ENCODE results near the gene MINDY4.

MINDY4 gene

DNA sequence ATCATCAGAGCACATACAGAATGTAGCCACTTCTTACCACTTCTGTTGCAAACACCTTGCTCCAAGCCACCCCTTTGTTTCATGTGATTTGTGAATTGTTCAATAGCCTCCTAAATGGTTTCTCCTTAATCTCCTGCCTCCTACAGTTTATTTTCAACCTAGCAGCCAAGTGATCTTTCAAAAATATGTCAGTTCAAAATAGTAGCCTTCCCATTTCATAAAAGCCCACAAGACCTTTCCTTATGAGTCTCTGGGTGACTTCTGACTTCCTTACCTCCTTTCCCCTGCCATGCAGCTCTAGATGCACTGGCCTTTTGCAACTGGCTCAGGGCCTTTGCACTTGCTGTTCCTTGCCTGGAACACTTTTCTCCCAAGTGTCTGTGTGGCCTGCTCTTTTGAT, 4.8 kb downstream of the MINDY4 start:
- DNase-seq (ENCODE audit: low spot score): no peak

- DNase-seq (ENCODE audit: low spot score): no peak
These were observed 5.8 kb downstream of the MINDY4 start for GRCh38 chr7:30776971-30777370.

GRCh38 chr7:30778255-30779025, 7.2 kb downstream of the MINDY4 start:
- DNase-seq (ENCODE audit: low spot score): no peak

DNA sequence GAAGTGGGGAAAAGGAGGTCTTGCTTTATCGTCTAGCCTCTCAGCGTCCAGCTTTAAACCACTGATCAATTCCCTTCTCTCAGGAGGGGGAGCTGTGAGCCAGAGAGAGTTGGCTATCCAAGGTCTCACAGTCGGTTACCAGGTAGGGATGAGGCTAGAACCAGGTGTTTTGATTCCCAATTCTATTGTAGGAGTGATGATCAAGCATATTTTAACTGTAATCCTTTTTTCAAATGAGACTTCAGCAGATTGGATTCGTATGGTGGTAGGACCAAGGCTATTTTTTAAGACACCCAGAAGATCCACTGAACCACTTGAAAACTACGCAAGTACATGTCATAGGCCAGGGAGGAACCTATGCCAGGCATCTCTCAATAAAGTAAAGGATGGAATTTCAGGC, 8.4 kb downstream of the MINDY4 start:
- no peak for DNase-seq (ENCODE audit: low spot score)

DNA sequence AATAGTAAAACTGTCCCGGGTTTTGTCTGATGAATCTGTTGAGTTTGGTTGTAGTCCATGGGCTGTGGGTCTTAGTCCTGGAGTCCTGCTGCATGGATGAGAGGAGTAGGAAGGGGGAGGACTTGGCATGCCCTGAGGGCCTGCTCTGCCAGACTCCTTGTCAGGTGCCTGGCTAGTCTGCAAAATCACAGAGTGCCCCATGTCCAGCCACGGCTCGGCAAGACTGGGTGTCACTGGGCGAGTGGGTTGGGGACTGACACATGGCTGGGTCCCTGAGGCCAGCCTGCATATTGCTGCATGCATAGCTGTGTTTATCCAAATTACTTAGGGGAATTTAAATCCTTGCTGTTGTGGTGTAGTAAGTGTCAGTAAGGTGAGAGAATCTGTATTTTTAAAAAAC, 9.7 kb downstream of the MINDY4 start:
- DNase-seq (ENCODE audit: low spot score): no peak

- DNase-seq (ENCODE audit: low spot score): no peak
These were observed 11.5 kb downstream of the MINDY4 start for GRCh38 chr7:30782690-30783089.

DNA sequence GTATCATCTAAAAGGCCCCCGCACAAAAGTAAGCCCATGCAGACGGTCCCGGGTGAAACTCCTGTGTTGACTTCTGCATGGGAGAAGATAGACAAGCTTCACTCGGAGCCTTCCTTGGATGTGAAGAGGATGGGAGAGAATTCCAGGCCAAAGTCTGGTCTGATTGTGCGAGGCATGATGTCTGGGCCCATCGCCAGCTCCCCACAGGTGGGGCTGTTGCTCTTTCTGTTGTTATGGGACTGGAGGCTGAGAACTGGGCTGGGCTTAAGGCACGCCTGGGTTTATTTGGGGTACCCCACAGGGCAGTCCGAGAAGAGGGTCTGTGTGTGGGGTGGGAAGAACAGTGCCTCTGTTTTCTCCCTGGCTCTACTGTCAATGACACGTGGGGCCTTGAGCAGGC, 14.6 kb downstream of the MINDY4 start:
- no peak for DNase-seq (ENCODE audit: low spot score)

DNA sequence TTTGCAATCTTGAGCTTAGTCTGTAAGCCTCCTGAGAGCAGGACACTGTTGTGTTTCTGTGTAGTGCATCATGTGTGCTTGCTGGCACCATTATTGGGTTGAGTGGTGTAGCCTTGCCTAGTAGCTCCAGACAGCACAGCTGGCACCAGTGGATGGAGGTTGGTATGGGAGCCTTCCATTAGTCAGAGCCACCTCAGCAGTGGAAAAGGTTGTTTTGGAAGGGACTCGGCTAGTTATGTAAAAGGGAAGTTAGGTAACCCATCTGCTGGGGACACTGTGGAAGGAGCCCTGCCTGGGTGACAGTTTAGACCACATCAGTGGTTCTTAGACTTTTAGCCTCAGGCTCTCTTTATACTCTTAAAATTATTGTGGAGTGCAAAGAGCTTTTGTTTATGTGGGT, 16.3 kb downstream of the MINDY4 start:
- no peak for DNase-seq (ENCODE audit: low spot score)

- DNase-seq (ENCODE audit: low spot score): no peak
These were observed 17.6 kb downstream of the MINDY4 start for GRCh38 chr7:30788640-30789333.

DNA sequence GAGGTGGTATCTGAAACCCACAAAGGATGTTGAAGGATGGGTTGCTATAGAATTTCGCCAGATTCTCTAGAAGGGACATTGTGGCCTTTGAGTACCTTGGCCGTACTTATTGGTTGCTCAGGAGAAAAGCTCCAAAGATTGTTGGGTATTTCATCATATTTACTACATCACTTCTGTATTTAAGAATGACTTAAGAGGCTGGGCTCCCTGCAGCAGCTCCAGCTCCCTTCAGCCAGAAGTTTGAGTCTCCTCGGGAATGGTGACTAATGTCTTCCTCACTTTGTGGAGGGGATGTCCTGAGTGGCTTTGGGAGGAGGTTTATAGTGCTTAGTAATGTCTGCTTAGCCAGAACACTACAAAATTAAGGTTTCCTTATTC, 18.1 kb downstream of the MINDY4 start:
- DNase-seq (ENCODE audit: low spot score): peak; percentile 84

DNA sequence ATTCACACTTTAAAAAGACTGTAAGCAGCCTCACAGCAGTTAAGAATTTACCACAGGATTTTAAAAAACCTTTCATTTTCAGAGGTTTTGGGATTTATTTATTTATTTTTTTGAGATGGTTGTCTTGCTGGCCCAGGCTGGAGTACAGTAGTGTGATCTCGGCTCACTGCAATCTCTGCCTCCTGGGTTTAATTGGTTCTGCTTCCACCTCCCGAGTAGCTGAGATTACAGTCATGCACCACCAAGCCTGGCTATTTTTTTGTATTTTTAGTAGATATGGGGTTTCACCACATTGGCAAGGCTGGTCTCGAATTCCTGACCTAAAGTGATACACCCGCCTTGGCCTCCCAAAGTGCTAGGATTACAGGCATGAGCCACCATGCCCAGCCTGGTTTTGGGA, 19.1 kb downstream of the MINDY4 start:
- DNase-seq (ENCODE audit: low spot score): no peak

- DNase-seq (ENCODE audit: low spot score): no peak
These were observed 19.9 kb downstream of the MINDY4 start for GRCh38 chr7:30791114-30791513.

DNA sequence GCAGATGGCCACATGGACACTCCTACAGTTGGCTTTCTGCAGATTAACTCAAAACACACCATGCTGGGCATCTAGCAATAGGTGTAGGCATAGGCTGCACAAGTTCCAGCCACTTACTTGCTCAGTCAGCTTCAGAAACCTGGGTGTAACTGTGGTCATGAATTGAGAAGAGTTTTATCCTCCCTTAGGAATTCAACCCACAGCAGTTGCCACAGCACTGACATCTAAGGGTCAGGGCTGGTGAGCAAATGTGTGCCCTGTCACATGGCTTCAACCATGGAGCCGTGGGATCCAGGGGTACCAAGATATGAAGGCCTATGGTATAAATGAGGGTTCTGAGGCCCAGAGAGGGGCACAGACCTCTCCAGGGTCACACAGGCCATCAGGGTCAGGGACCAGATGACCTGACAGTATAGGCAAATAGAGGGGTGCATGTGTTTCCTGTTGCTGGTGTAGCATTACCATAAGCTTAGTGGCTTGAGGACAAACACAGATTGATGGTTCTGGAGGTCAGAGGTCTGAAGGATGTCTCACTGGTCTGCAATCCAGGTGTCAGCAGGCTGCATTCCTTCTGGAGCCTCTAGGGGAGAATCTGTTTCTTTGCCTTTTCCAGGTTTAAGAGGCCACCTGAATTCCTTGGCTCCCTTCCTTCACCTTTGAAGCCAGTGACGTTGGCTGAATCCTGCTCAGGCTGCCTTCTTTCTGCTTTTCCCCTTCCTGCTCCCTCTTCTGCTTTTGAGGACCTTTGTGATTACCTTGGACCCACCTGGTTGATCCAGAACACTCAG, 24.1 kb downstream of the MINDY4 start:
- no peak for DNase-seq (ENCODE audit: low spot score)

- DNase-seq (ENCODE audit: low spot score): no peak
These were observed 25.1 kb downstream of the MINDY4 start for GRCh38 chr7:30796105-30796869.

DNA sequence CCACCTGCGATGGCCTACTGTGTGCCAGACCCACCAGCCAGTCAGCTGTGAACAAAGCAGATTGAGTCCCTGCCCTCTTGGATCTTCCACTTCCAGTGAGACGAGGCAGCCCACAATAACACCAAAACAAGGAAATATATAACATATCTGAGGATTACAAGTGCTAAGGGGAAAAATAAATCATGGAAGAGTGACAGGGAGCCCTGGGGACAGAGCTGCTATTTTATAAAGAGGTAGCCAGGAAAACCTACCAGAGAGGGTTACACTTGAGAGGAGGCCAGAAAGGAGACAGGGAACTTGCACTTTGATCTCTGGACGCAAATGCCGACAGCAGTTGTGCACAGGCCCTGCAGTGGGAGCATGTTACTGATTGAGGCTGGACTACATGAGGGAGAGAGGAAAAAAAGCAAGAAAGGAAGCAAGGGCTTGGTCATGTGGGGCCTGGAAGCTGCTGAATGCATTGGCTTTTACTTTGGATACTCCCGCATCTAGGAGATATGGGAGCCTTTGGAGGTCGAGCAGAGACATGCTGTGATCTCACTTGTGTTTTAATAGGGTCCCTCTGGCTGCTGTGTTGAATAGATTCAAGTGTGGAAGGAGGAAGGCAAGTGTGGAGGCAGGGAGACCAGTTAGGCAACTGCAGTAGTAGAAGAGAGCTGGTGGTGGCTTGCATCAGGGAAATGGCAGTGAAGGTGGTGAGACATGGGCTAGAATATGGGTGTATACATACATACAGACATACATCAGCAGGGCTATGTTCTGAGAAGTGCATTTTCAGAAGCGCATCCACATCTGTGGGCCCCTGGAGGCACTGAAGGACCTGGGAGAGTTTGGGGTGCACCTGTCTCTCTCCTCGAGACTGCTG, 26.2 kb downstream of the MINDY4 start:
- no peak for DNase-seq (ENCODE audit: low spot score)

DNA sequence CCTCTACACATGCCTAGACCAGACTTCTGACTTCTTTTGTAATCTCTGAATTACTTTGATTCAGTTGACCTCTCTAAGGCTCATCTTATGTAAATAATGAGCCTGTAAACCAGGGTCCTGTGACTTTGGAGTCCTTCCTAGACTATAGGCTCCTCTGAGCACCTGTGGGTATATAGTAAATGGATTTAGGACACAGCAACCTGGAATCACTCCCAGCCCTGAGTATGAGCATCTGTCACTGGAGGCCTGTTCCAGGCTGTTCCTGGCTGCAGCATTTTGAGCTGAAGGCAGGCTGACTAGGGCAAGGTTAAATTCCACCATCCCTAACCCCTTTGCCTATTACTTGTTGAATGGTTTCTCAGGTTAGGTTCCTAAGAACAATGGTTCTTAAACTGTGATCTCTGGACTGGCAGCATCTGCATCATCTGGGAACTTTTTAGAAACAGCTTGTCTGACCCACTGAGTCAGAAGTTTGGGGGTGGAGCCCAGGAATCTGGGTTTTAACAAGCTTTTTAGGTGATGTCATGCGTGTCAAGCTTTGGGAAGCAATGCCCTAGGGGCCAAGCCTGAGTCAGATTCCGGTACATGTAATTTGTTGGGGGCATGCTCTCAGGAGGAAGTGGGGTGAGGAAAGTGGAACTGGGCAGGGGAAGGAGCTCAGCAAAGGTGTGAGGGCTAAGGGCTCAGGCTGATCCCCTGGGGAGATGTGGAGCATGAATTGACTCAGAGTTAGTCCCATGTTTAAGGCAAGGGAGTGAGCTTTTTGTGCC, 28.2 kb downstream of the MINDY4 start:
- peak; percentile 79 for DNase-seq (ENCODE audit: low spot score)

DNA sequence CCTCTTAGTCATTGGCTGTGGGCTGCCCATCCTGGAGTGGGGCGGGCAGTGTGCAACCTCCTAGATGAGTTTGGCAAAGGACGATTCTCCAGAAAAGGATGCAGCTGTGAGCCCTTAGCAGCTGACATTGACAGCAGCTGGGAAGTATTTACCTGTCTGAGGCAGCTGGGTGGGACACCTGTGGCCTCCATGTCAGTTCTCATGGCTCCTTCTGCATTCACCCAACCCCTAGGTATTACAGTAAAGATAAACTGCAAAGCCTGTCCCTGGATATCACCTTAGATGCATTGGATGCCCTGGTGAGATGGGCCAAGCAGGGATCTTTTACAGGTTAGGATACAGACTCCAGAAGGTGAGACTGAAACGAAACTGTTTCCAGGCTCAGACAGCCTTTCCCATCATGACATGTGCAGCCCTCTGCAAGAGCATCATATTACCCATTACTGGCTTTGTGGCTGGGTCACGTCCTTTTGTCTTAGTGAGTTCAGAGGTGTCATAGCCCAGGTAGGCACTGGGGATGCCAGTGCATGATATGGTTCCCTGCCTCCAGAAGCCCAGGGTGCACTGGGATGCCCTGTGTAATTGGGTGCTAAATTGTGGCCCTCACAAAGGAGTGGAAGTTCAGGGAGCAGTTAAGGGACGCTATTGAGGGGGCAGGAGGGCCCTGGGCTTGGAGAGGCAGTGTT, 28.9 kb downstream of the MINDY4 start:
- no peak for DNase-seq (ENCODE audit: low spot score)

DNA sequence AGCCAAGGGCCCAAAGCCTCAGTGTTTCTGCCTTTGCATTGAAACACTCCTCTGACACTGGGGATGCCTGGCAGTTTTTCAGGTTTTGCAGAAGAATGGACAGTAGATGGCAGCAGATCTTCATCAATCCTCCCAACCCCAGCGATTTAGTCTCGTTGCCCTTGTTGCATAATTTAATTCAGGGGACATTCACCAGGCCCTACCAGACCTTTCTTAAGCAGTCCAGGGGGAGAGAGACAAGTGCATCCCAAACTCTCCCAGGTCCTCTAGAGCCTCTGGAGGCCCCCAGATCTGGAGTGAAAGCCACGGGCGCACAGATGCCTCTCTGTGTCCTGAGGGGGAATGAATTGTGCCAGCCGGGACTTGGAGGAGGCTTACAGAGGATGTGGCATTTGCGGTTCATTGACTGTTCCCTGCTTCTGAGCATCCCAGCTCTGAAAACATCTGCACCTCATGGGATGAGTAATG, 29.6 kb downstream of the MINDY4 start:
- peak; percentile 65 for DNase-seq (ENCODE audit: low spot score)

DNA sequence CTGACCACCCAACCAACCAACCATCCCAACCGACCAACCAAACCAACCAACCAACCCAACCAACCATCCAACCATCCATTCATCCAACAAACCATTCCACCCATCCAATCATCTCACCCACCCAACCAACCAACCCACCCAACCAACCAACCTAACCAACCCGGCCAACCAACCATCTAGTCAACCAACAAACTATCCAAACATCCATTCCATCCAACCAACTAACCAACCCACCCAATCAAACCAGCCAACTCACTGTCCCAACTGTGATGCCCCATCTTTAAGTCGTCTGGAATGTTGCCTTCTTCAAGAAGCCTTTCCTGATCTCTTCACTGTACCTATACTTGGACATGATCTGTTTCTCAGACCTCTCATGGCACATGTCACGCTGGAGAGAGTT, 31.6 kb downstream of the MINDY4 start:
- no peak for DNase-seq (ENCODE audit: low spot score)
